Naive thymus-derived CD4-positive, alpha-beta T cell (primary cell): Measurements from ENCODE around the gene AIP. TPM values are rescaled to one million over a fixed set of nuclear protein-coding genes. Genes with fewer than 3 reads are reported as not detected.

ENCODE experiments used
- ATAC-seq: fragments of 150-1000 bp; cut with Tn5 transposase; 2 replicates; pipeline ENCODE4 v1.10.0; 2021; ENCODE audit warnings: mild to moderate bottlenecking, moderate library complexity
- CTCF ChIA-PET: fragments of 350-600 bp; sonication (Branson Sonifier 250); formaldehyde crosslinking; loops from one replicate; lab custom pipeline; 2021; ENCODE audit warnings: antibody characterized with exemption; lab: Charles Lee
- POLR2A ChIA-PET: fragments of 350-600 bp; sonication (Branson Sonifier 250); formaldehyde crosslinking; loops from one replicate; lab custom pipeline; 2021; ENCODE audit warnings: antibody characterized with exemption, inconsistent platforms; lab: Charles Lee
- DNase-seq, 9 donors: peaks; one replicate each; pipeline versions ENCODE4 v3.0.0 to v3.0.0-alpha.2; 2020 to 2022; ENCODE audit warnings: mixed read lengths in 1 of 9
- H3K27ac ChIP-seq: one replicate; pipeline ENCODE4 v1.7.0; 2013; ENCODE audit warnings: mild to moderate bottlenecking, low read depth, low read length, moderate library complexity
- H3K27me3 ChIP-seq, 2 donors: one replicate each; pipeline ENCODE4 v1.7.0; 2013; ENCODE audit warnings: low read length in 2 of 2, mild to moderate bottlenecking in 2 of 2, moderate library complexity in 2 of 2; ENCODE audit not compliant: control insufficient read depth in 2 of 2, insufficient read depth in 2 of 2
- H3K36me3 ChIP-seq, 3 experiments: 1 replicate in 2 of 3; 2 replicates in 1 of 3; pipeline ENCODE4 v1.7.0; 2013; ENCODE audit warnings: low read length in 3 of 3, mild to moderate bottlenecking in 3 of 3, moderate library complexity in 1 of 3; ENCODE audit not compliant: insufficient read depth in 3 of 3, control insufficient read depth in 2 of 3
- H3K4me1 ChIP-seq, 2 donors: one replicate each; pipeline ENCODE4 v1.7.0; 2013; ENCODE audit warnings: low read length in 2 of 2, mild to moderate bottlenecking in 2 of 2, moderate library complexity in 1 of 2; ENCODE audit not compliant: control insufficient read depth in 2 of 2, insufficient read depth in 2 of 2
- H3K4me3 ChIP-seq: 2 replicates; pipeline ENCODE4 v1.7.0; 2013; ENCODE audit warnings: mild to moderate bottlenecking, low read length
- H3K9me3 ChIP-seq, 3 experiments: 1 replicate in 2 of 3; 2 replicates in 1 of 3; pipeline ENCODE4 v1.7.0; 2013; ENCODE audit warnings: low read length in 3 of 3; ENCODE audit not compliant: control insufficient read depth in 2 of 3
- H3K27ac Mint-ChIP-seq, 9 donors: one replicate each; pipeline ENCODE4 v1.8.0; 2020 to 2022; ENCODE audit warnings: mixed read lengths in 9 of 9, mild to moderate bottlenecking in 8 of 9, moderate library complexity in 5 of 9, inconsistent platforms in 2 of 9
- H3K27me3 Mint-ChIP-seq, 5 donors: one replicate each; pipeline ENCODE4 v1.8.0; 2021 to 2022; ENCODE audit warnings: mixed read lengths in 5 of 5, mild to moderate bottlenecking in 1 of 5
- H3K36me3 Mint-ChIP-seq, 5 donors: one replicate each; pipeline ENCODE4 v1.8.0; 2020 to 2022; ENCODE audit warnings: mixed read lengths in 5 of 5, mild to moderate bottlenecking in 3 of 5, inconsistent platforms in 1 of 5
- H3K4me1 Mint-ChIP-seq, 7 donors: one replicate each; pipeline ENCODE4 v1.8.0; 2020 to 2022; ENCODE audit warnings: mixed read lengths in 7 of 7, mild to moderate bottlenecking in 3 of 7, inconsistent platforms in 1 of 7
- H3K4me3 Mint-ChIP-seq, 10 donors: one replicate each; pipeline ENCODE4 v1.8.0; 2020 to 2022; ENCODE audit warnings: mild to moderate bottlenecking in 10 of 10, mixed read lengths in 10 of 10, moderate library complexity in 6 of 10, inconsistent platforms in 2 of 10
- H3K9me3 Mint-ChIP-seq, 11 donors: one replicate each; pipeline ENCODE4 v1.8.0; 2020 to 2022; ENCODE audit warnings: mixed read lengths in 11 of 11, mild to moderate bottlenecking in 4 of 11, inconsistent platforms in 1 of 11, moderate library complexity in 1 of 11
- intact Hi-C, 2 donors: fragments of 100-400 bp; cut with micrococcal nuclease; formaldehyde crosslinking; loops; one replicate each; pipeline ENCODE4 v1.15.1; 2023
- polyA plus RNA-seq, 2 donors: library from polyadenylated mRNA; unstranded; fragments of 300-500 nt; fragmentation: Illumina TruSeq; gene quantifications; one replicate each; pipeline ENCODE4 v1.2.3, GENCODE V29; 2021
- total RNA-seq, 6 experiments: library from RNA in 5 of 6; stranded (reverse) in 5 of 6; gene quantifications; 1 replicate in 5 of 6; 2 replicates in 1 of 6; pipeline ENCODE4 v1.2.3 and lab custom pipeline; 2021 to 2026

Gene AIP
- total and polyA plus RNA-seq, 7 experiments from 2014 or later = 107 to 205 (median 137) TPM

DNA sequence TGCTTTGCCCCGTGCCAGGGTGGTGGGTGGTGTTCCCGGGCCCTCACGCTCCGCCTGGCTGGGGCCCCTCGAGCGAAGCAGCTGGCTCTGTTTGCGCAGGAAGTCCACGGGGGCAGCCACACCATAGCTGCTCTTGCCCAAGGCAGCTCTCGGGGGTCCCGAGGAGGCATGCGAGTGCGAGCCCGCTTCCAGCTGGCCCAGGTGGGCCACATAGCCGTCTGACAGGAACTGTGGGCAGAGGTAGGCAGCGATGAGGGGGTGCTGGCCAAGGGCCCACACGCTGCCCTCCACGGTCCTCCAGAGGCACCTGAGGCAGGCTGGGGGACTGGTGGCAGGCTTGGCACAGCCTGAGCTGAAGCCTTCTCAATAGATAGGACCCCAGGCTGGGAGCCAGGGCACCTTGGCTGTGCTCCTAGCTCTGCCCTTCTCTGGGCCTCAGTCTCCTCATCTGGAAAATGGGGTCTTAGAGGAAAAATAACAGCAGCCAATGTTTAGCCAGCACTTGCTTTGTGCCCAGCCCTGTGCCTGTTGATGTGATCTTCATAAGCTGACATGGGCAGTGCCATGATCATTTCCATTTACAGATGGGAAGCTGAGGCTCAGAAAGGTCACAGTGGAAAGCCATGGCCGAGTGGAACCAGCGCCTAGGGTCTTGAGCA is 9.4 kb downstream of the AIP start:
- H3K27me3 Mint-ChIP-seq = no peaks in the 10 kb centered on the region
- H3K27ac ChIP-seq = peak overlapping the region; percentile 21
- H3K36me3 ChIP-seq = peaks cover 8 to 95% (median 24%) of the 10 kb centered on the region in 3 experiments
- H3K4me3 ChIP-seq = no peak overlapping the region
- H3K36me3 Mint-ChIP-seq = peaks cover 10 to 24% (median 15%) of the 10 kb centered on the region in 5 donors
- intact Hi-C loops = no loop called here
- H3K4me1 Mint-ChIP-seq = peaks cover 14 to 22% (median 19%) of the 10 kb centered on the region in 7 donors
- H3K4me3 Mint-ChIP-seq = no peak overlapping the region
- ChIA-PET POLR2A (interaction anchor here (0.8 to 2.2 kb wide), 9 partner anchors 8 to 100 kb away, joined by 3 to 9 read pairs (median 4); partner anchors contain the start of genes AIP and RAD9A), CTCF (no interaction called here)
- no peak for DNase-seq
- H3K27ac Mint-ChIP-seq = no peak overlapping the region
- H3K27me3 ChIP-seq = no peaks in the 10 kb centered on the region
- peaks cover 4 to 5% of the 10 kb centered on the region in 2 donors for H3K4me1 ChIP-seq
- peaks cover 0 to 2% (median 0%) of the 10 kb centered on the region in 11 donors for H3K9me3 Mint-ChIP-seq
- no peaks in the 10 kb centered on the region for H3K9me3 ChIP-seq
- ATAC-seq = no peak

GRCh38 chr11:67492801-67493547 is 10.1 kb downstream of the AIP start:
- Mint-ChIP-seq H3K9me3 (peaks cover 0 to 2% (median 0%) of the 10 kb centered on the region in 11 donors), H3K27ac (peak overlapping the region in 2 of 9 donors; percentile 3 to 69), H3K4me3 (no peak overlapping the region), H3K4me1 (peaks cover 7 to 14% (median 11%) of the 10 kb centered on the region in 7 donors), H3K27me3 (no peaks in the 10 kb centered on the region), H3K36me3 (peaks cover 6 to 17% (median 8%) of the 10 kb centered on the region in 5 donors)
- Histone ChIP-seq H3K27ac (no peak overlapping the region), H3K4me1 (peaks cover 3% of the 10 kb centered on the region in 2 donors), H3K4me3 (no peak overlapping the region), H3K27me3 (no peaks in the 10 kb centered on the region), H3K36me3 (peaks cover 5 to 96% (median 22%) of the 10 kb centered on the region in 3 experiments), H3K9me3 (no peaks in the 10 kb centered on the region)
- intact Hi-C loops = no loop called here
- ATAC-seq (peak; percentile 28), DNase-seq (no peak)
- POLR2A ChIA-PET = interaction anchor here (0.8 to 2.2 kb wide), 6 partner anchors 8 to 25 kb away, joined by 3 to 9 read pairs (median 4); partner anchors contain the start of gene AIP
- CTCF ChIA-PET = no interaction called here

DNA sequence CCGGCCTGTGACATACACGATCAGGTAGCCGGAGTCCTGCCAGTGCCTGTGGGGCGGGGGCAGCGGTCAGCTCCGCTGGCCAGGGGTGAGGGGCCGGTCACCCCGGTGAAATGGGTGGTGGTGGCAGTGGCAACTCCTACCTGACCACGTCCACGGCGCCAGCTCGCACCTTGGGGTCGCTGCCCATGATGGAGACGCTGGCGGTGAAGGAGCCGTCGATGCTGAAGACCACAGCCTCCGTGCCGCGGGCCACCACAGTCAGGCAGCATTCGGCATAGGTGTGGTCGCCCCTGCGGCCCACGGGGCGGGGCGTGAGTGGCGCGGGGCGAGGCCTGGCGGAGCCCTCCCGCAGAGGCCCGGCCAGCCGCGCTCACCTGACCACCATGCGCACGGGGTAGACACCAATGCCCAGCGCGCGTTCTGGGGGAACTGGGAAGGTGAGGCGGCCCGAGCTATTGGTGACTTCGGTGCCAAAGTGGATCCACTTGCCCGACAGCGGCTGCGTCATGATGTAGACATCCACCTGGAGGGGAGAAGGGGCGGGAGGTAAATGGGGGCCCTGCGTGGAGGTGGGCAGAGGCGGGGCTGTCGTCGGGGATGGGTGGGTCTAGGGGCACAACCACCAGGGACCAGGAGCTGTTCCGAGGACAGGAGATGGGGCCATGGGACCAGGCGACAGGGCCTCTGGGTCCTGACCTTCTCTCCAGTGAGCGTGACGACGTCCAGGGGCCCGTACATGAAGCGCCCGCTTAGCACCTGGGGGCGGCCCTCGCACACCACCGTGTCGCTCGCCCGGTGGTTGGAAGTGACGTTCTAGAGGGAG is 10.9 kb downstream of the AIP start:
- H3K27me3 ChIP-seq = no peaks in the 10 kb centered on the region
- no peak overlapping the region for H3K27ac ChIP-seq
- POLR2A ChIA-PET = interaction anchor here (1.2 to 2.2 kb wide), 4 partner anchors 8 to 24 kb away, joined by 3 to 9 read pairs (median 5); no protein-coding TSS in a partner anchor
- H3K36me3 ChIP-seq = peaks cover 4 to 96% (median 20%) of the 10 kb centered on the region in 3 experiments
- ATAC-seq (no peak), DNase-seq (no peak)
- peaks cover 0 to 2% (median 0%) of the 10 kb centered on the region in 11 donors for H3K9me3 Mint-ChIP-seq
- H3K4me1 ChIP-seq = no peaks in the 10 kb centered on the region
- intact Hi-C loops = no loop called here
- no peaks in the 10 kb centered on the region for H3K9me3 ChIP-seq
- no peak overlapping the region for H3K4me3 ChIP-seq
- H3K4me3 Mint-ChIP-seq = no peak overlapping the region
- CTCF ChIA-PET = no interaction called here
- H3K27ac Mint-ChIP-seq = peak overlapping the region in 1 of 9 donors; percentile 25
- H3K27me3 Mint-ChIP-seq = no peaks in the 10 kb centered on the region
- peaks cover 4 to 9% (median 6%) of the 10 kb centered on the region in 7 donors for H3K4me1 Mint-ChIP-seq
- peaks cover 4 to 15% (median 5%) of the 10 kb centered on the region in 5 donors for H3K36me3 Mint-ChIP-seq

DNA sequence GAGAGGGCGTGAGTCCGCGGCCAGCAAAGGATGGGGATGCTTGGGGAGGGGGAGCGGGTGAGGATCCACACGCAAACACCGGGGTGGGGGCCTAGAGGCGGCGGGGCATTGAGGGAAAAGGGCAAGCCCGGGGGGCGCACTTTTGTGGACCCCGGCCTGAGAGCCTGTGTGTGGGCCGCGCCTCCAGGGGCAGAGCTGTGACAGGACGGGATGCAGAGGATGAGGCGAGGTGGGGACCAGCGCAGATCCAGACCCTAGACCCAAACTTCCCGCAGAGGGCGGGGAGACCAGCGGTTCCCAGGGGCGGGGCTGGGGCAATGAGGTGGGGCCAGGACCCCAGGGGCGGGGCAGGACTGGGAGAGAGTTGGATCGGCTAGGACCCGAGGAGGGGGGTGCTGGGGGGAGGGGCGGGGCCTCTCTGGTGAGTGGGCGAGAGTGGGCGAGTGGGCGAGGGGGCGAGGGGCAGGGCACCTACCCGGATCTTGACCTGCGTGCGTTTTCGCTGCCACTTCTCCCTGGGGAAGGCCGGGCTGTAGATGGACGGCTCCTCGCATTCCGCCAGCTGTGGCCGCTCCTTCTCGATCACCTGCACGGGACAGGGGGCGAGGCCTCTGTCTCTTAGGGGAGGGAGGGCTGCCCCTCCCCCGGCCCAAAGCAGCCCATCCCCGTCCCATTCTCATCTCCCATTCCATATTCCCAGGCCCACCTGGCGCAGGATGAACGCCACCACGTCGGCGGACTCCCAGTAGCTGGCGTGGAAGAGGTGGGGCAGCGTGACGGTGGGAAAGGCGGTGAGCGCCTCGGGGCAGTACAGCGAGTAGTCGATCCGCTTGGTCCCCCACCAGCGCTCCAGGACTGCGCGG is 11.8 kb downstream of the AIP start:
- H3K4me3 Mint-ChIP-seq = no peak overlapping the region
- CTCF ChIA-PET = no interaction called here
- DNase-seq = no peak
- POLR2A ChIA-PET = interaction anchor here (1.2 to 2.2 kb wide), 3 partner anchors 9 to 91 kb away, joined by 3 to 7 read pairs (median 5); partner anchors contain the start of gene TBC1D10C
- no peak overlapping the region for H3K27ac Mint-ChIP-seq
- no peaks in the 10 kb centered on the region for H3K27me3 Mint-ChIP-seq
- peaks cover 0 to 2% (median 0%) of the 10 kb centered on the region in 11 donors for H3K9me3 Mint-ChIP-seq
- H3K36me3 ChIP-seq = peaks cover 4 to 92% (median 15%) of the 10 kb centered on the region in 3 experiments
- no peaks in the 10 kb centered on the region for H3K9me3 ChIP-seq
- H3K27ac ChIP-seq = no peak overlapping the region
- H3K4me1 ChIP-seq = no peaks in the 10 kb centered on the region
- peaks cover 3 to 7% (median 4%) of the 10 kb centered on the region in 7 donors for H3K4me1 Mint-ChIP-seq
- no peaks in the 10 kb centered on the region for H3K27me3 ChIP-seq
- intact Hi-C loops = no loop called here
- H3K36me3 Mint-ChIP-seq = peaks cover 3 to 16% (median 6%) of the 10 kb centered on the region in 5 donors
- no peak for ATAC-seq
- no peak overlapping the region for H3K4me3 ChIP-seq

- Mint-ChIP-seq H3K9me3 (peaks cover 0 to 3% (median 0%) of the 10 kb centered on the region in 11 donors), H3K4me3 (no peak overlapping the region), H3K36me3 (peaks cover 0 to 14% (median 3%) of the 10 kb centered on the region in 5 donors), H3K27me3 (no peaks in the 10 kb centered on the region), H3K4me1 (peaks cover 0 to 4% (median under 1%) of the 10 kb centered on the region in 7 donors), H3K27ac (peak overlapping the region in 1 of 9 donors; percentile 52)
- H3K27me3 ChIP-seq = no peaks in the 10 kb centered on the region
- no peak for ATAC-seq
- ChIA-PET CTCF (no interaction called here), POLR2A (interaction anchor here (1.2 to 1.7 kb wide), 3 partner anchors 10 to 92 kb away, joined by 3 to 6 read pairs (median 5); partner anchors contain the start of genes PTPRCAP and TBC1D10C)
- no peak overlapping the region for H3K27ac ChIP-seq
- no peak for DNase-seq
- no peaks in the 10 kb centered on the region for H3K4me1 ChIP-seq
- intact Hi-C loops = no loop called here
- peaks cover 4 to 92% (median 7%) of the 10 kb centered on the region in 3 experiments for H3K36me3 ChIP-seq
- H3K4me3 ChIP-seq = no peak overlapping the region
- H3K9me3 ChIP-seq = no peaks in the 10 kb centered on the region
These were observed 12.6 kb downstream of the AIP start for GRCh38 chr11:67495234-67496005.
